ENCODE results near the gene STARD13.

Gene STARD13

DNA sequence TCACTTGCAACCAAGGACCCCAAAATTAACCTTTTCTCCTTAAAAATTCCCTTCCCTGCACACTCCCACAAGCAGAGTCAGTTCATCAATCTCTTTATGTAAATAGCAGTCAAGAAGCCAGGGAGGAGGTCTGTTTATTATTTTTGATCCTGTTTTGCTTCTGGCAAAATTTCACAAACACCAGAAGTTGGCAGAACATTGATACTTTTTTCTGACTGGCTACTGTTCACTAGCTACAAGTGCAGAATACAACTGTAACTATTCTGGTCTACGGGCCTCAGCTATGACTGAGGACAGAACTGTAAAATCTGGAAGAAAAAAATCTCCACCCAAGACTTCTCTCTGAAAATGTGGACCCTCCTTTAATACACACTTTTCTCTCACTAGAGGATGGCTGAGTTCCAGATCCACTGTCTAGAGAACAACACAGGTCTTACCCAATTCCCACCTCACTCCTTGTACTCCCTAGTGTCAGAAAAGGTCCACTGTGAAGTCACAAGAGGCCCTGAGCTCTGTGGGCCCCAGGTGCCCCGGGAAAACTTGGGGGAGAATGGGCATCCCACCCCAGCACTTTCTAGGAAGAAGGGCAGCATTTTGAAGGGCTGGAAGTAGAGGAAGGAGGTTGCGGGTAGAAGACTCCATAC is 14.5 kb downstream of the STARD13 start:
- TF ChIP-seq CTCF (conservative IDR thresholded peaks at IDR 0.05; ENCODE audit: low read depth, low read length) = no peak
- DNase-seq (ENCODE audit: low read depth) = no peak

GRCh38 chr13:33265607-33266006 is 19.9 kb downstream of the STARD13 start:
- no peak for DNase-seq (ENCODE audit: low read depth)
- no peak for TF ChIP-seq CTCF (conservative IDR thresholded peaks at IDR 0.05; ENCODE audit: low read depth, low read length)
- H3K4me3 ChIP-seq (ENCODE audit: low read length) = no peak overlapping the region

More for the DNA sequence above, 14.5 kb downstream of the STARD13 start:
- no peak overlapping the region for H3K4me3 ChIP-seq (ENCODE audit: low read length)

- TF ChIP-seq CTCF (conservative IDR thresholded peaks at IDR 0.05; ENCODE audit: low read depth, low read length) = no peak
- H3K4me3 ChIP-seq (ENCODE audit: low read length) = no peak overlapping the region
These were observed 20.4 kb downstream of the STARD13 start for GRCh38 chr13:33265133-33265532.

DNA sequence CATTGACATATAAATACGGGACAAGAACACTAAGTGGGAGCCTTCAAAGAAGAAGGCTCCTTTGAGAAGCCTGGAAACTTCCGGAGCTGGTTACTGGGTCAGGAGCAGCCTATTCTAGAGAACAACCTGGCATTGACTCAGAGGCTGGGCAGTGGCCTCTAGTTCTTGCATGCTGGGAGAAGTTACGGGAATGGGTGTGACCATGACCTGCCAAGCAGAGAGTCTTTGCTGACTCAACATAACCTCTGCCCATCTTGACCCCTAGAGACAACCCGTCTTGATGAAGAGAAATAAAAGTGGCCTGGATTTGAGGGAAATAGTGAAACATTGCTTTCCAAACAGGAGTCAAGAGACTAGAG is 21.0 kb downstream of the STARD13 start:
- no peak for TF ChIP-seq CTCF (conservative IDR thresholded peaks at IDR 0.05; ENCODE audit: low read depth, low read length)
- DNase-seq (ENCODE audit: low read depth) = no peak
- H3K4me3 ChIP-seq (ENCODE audit: low read length) = no peak overlapping the region

More at GRCh38 chr13:33265133-33265532, 20.4 kb downstream of the STARD13 start:
- no peak for DNase-seq (ENCODE audit: low read depth)

DNA sequence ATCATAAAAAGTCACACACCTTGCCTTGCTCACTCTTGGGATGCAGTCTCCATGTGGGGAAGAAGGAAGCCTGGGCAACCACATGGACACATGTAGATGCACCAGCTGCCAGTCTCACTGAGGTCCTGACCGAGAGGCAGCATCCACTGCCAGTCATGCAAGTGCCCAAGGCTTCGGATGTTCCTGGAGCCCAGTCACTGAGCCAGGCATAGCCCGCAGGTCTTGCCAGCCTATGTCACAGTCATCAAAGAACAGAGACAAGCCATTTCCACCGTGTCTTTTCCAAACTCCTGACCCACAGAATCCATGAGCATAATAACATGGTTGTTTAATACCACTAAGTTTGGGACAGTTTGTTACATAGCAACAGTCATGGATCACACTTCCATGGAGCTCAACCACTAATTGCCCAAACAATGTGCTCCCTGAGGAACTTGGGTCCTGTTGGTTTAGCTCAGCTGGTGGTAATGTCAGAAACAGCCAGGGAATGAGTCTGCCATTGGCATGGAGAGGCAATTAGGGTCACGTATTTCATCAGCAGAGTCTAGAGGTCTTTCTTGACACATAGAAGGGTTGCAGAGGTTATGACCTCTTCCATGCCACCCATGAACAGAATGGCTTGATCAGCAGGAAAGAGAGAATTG is 21.5 kb downstream of the STARD13 start:
- no peak overlapping the region for H3K4me3 ChIP-seq (ENCODE audit: low read length)
- no peak for TF ChIP-seq CTCF (conservative IDR thresholded peaks at IDR 0.05; ENCODE audit: low read depth, low read length)
- DNase-seq (ENCODE audit: low read depth) = no peak

- no peak for DNase-seq (ENCODE audit: low read depth)
- no peak for TF ChIP-seq CTCF (conservative IDR thresholded peaks at IDR 0.05; ENCODE audit: low read depth, low read length)
- no peak overlapping the region for H3K4me3 ChIP-seq (ENCODE audit: low read length)
These were observed 22.1 kb downstream of the STARD13 start for GRCh38 chr13:33263484-33263883.

GRCh38 chr13:33262997-33263396 is 22.6 kb downstream of the STARD13 start:
- no peak overlapping the region for H3K4me3 ChIP-seq (ENCODE audit: low read length)
- DNase-seq (ENCODE audit: low read depth) = no peak
- TF ChIP-seq CTCF (conservative IDR thresholded peaks at IDR 0.05; ENCODE audit: low read depth, low read length) = peak; percentile 21

Data from retinal pigment epithelial cell (primary cell).